IPS-NIHi11 (cell line): ENCODE results near the gene RSRC1.
"Not testable (repeated sequence)": the region's sequence is repeated elsewhere in the genome, so short reads cannot be mapped to it uniquely, and the experiment has no call there.

Experiments used
- DNase-seq: peaks from one replicate; pipeline ENCODE4 v3.0.0; 2012; ENCODE audit warnings: mixed read lengths, low spot score

The RSRC1 gene

GRCh38 chr3:158329696-158330441, 220.0 kb downstream of the RSRC1 start:
- not testable (repeated sequence) for DNase-seq

GRCh38 chr3:158330870-158331269, 221.0 kb downstream of the RSRC1 start:
- DNase-seq = no peak

GRCh38 chr3:158333736-158334135, 223.8 kb downstream of the RSRC1 start:
- no peak for DNase-seq

- no peak for DNase-seq
These were observed 227.2 kb downstream of the RSRC1 start for GRCh38 chr3:158337110-158337509.

- DNase-seq = no peak
These were observed 229.7 kb downstream of the RSRC1 start for GRCh38 chr3:158339638-158340037.

GRCh38 chr3:158340951-158341350, 231.1 kb downstream of the RSRC1 start:
- not testable (repeated sequence) for DNase-seq

DNA sequence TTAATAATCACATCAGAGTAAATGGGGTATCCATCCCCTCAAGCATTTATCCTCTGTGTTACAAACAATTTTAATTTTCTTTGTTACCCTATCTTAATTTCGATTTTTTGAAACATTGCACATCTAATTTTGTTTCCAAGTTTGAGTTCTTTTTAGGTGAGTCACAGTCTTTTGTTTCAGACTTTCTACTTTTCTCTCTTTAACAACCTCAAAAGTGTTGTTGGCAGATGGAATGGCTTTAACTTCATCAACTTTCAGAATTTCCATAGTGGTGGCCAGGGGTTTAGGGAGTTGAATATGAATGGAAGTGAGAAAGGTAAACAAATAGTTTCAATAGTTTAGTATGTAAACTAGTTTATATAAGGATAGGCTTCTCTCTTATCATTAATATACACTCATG, 238.1 kb downstream of the RSRC1 start:
- DNase-seq = no peak

DNA sequence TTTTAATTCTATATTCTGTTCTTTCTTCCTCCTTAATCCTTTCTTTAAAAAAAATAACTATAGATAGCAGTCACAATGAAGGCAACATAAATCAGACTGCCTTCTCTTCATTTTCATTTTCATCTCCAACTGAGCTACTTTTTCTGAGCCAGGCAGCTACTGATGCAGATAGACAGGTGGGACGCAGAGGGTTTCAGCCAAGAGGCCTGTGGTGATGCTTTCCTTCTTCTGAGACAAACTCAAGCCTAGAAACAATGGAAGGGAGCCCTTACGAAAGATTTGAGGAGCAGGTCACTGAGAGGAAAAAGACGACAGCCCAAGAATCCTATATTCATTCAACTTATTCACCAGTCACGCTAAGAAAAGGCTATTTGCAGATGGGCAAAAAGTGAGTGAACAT, 241.1 kb downstream of the RSRC1 start:
- no peak for DNase-seq

DNA sequence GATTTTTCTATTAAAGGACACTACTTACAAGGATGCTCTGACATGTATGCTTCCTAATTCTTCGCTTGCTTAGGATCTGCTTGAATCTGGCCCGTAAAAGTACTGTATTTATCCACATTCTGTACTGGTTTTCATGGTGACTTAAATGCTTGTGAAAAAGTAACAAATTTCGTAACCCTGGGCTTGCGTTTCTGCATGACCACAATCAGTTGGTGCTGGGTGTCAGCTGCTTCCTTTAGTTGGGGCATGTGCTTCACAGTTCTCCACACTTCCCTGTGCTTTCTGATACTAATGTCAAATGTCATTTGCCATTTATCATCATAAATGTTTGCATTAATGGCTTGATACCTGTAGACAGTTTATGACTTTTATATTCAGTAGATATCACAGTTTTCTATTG, 242.7 kb downstream of the RSRC1 start:
- no peak for DNase-seq

DNA sequence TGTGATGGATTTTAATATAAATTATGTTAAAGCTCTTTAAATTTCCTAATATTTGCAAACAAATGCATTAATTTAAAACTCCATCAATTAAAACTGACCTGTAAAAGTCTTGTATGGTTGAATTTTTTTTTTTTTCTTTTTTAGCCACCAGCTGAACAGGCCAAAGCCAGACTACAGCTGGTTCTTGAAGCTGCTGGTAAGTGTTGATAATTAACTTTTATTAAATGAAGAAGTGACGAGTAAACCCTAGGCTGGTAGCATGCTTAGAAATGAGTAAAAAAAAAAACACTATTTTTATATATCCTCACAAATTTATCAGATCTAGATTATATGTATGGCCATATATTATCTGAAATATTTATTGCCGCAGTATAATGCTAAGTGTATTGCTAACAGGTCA, 244.8 kb downstream of the RSRC1 start:
- no peak for DNase-seq

DNA sequence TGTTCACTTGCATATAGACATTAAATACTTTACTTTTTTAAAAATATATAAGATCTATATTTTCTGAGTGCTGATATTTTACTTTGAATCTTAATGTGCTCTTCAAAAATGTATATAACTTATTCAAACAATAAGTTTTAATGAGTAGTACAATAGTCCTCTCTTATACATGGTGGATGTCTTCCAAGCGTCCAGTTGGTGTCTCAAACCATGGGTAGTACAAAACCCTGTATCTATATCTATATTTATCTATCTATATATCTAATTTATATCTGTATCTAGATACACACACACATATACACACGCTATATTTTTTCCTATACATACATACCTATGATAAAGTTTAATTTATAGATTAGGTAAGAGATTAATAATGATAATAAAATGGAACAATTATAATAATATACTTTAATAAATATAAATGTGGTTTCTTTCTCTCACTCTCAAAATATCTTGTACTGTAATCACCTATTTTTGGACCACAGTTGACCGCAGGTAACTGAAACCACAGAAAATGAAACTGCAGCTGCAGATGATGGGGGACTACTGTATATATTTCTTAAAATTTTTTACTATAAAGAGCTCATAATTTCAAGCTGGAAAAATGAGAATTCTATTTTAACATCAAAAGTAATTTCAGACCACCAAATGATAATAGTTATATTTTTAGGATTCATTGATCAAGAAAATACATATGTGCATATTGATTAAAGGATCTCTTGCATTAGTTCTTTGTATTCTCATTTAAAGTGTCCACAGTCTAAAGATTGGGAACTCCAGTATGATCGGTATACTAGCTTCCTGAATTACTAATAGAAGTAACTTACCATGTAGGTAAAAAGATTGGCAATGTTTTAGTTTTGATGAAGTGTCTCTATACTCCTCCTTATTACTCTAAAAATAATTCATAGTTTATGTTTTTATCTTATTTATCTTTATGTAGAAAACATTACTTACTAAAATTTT, 246.0 kb downstream of the RSRC1 start:
- no peak for DNase-seq

DNA sequence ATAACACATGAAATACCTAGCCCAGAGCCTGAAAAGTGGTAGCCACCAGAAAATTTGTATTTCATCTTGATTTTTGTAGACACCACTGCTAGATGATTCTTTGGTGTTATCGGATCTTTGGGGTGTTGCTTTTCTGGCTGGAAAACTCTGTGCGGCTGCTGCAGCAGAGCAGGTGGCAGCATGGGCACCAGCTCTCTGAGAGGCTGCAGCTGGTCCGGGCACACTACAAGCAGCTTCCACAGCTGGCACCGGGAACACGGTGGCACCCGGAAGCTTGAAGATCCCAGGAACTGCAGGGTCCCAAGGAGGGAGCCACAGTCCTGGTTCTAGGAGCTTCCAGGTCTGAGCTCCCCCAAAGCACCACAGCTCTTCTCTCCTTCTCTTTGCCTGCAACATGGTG, 249.4 kb downstream of the RSRC1 start:
- DNase-seq = no peak

GRCh38 chr3:158360756-158361448, 251.0 kb downstream of the RSRC1 start:
- no peak for DNase-seq

- DNase-seq = no peak
These were observed 258.4 kb downstream of the RSRC1 start for GRCh38 chr3:158368271-158368670.

DNA sequence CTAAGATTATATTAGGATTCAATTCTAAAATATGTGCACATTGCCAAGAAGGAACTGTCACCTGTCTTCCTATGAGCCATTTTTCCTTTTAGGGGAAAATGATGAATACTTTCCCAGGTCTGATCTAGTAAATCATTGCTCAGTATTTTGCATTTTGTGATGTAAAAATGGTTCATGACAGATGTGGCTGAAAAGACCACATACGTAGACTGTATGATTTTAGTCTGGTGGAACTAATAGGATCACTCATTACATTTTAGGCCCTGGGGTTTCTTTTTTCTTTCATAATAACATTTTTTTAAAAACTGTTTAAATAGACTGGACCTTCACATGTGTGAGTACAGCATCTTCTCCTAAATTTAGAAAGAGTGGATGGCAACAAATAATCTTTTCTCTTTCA, 259.4 kb downstream of the RSRC1 start:
- no peak for DNase-seq

DNA sequence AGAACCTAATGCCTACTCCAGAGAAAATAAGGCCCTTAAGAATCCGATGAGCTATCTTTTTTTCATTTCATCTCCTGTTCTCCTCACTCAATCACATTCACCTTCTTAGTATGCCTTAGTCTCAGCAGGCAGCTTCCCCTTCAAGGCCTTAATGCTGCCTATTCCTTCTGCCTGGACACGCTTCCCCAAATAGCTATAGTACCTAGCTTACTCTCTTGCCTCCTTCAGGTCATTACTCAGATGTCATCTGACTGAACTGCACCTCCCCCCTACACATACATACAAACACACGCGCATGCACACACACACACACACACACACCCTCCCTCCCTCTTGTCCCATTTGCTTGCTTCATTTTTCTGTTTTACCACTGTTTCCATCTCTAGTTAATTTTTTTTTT, 269.6 kb downstream of the RSRC1 start:
- no peak for DNase-seq

DNA sequence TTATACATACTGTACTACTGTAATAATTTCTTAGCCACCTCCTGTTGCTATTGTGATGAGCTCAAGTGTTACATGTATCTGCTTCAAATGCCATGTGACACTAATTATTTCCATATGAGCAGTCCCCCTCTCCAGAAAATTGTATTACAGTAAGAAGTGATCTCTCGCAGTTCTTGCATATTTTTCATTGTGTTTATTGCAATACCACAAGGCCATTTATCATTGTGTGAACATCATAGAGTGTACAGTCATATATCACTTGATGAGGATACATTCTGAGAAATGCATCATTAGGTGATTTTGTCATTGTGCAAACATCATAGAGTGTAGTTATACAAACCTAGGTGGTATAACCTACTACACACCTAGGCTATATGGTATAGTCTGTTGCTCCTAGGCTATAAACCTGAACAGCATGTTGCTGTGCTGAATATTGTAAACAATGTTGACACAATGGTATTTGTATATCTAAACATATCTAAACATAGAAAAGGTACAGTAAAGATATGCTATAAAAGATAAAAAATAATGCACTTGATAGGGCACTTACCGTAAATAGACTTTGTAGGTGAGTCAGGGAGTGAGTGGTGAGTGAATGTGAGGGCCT, 271.5 kb downstream of the RSRC1 start:
- no peak for DNase-seq

- DNase-seq = no peak
These were observed 272.6 kb downstream of the RSRC1 start for GRCh38 chr3:158382479-158382878.

DNA sequence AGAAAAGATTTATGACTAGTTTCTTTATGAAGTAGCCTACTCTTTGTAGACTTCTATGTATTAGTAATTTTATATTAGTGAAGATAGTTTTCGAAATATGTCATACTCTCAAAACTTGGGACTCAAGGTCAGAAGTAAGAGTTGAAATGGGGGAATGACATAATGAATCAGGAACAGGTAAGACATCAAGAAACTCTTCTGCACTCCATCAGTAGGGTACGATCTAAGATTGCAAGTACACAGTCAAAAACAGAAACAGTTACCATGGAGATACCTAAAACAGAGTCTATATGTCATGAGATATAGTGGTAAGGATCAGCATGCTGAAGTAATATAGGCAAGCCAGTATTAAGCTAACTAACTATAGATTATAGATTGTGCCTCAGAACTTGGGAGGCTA, 274.1 kb downstream of the RSRC1 start:
- DNase-seq = no peak

GRCh38 chr3:158395421-158395820, 285.5 kb downstream of the RSRC1 start:
- DNase-seq = no peak

DNA sequence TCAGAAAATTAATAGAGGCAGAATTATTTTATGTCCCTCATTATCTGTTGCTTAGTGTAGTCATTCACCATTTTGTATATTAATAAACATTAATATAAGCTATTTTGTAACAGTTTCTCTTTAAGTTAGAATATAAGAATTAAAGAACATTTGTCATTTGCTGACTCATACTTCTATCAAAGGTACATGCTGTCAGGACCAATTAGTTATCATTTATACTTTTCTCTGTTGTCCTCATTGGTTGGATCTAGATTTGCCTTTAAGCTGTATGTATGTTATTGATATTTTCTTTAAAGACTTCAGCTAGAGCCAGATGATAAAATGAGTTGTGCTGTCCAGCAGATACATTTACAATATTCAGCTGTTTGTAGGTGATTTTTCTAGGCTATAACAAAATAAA, 292.7 kb downstream of the RSRC1 start:
- no peak for DNase-seq

- DNase-seq = no peak
These were observed 293.1 kb downstream of the RSRC1 start for GRCh38 chr3:158403013-158403412.
